A673 (cell line): ENCODE data around the gene PRKAG2. TPM values are rescaled to one million over a fixed set of nuclear protein-coding genes. Genes with fewer than 3 reads are reported as not detected.

Source experiments
- Bru-seq: library from RNA; stranded (reverse); fragments of 400-500 nt; gene quantifications from one replicate; lab custom pipeline; 2021; lab: Mats Ljungman, UMichigan
- BruChase-seq, 2 experiments: library from RNA; stranded (reverse); fragments of 400-500 nt; gene quantifications; one replicate each; lab custom pipeline; 2021; lab: Mats Ljungman, UMichigan
- BruUV-seq: library from RNA; stranded (reverse); fragments of 400-500 nt; replicated peaks from 2 replicates; lab custom pipeline; 2021; lab: Mats Ljungman, UMichigan
- CTCF ChIA-PET: fragments of 300-600 bp; sonication (Branson Sonifier 250); formaldehyde crosslinking; loops from one replicate; lab custom pipeline; 2022; ENCODE audit warnings: antibody characterized with exemption; lab: Charles Lee
- POLR2A ChIA-PET: fragments of 300-600 bp; sonication (Branson Sonifier 250); formaldehyde crosslinking; loops from one replicate; lab custom pipeline; 2022; ENCODE audit warnings: antibody characterized with exemption; ENCODE audit not compliant: low non-redundant PET; lab: Charles Lee
- DNase-seq: peaks from one replicate; pipeline ENCODE4 v3.0.0-alpha.2; 2015; ENCODE audit warnings: low spot score
- H3K27ac ChIP-seq: fragments of 200-600 bp; sonication (generic); 2 replicates; pipeline ENCODE4 v1.5.1; 2016; ENCODE audit warnings: mixed run types, low read depth, mild to moderate bottlenecking, mixed read lengths, antibody characterized with exemption, low read length; ENCODE audit not compliant: poor library complexity, severe bottlenecking
- H3K27me3 ChIP-seq: fragments of 200-600 bp; sonication (generic); replicated peaks from 2 replicates; pipeline ENCODE4 v1.6.1; 2017; ENCODE audit warnings: mixed run types, low read depth, mild to moderate bottlenecking, mixed read lengths, antibody characterized with exemption, low read length; ENCODE audit not compliant: insufficient read depth, poor library complexity
- H3K36me3 ChIP-seq: fragments of 200-600 bp; sonication (generic); 2 replicates; pipeline ENCODE4 v1.6.1; 2016; ENCODE audit warnings: mixed run types, mild to moderate bottlenecking, mixed read lengths, antibody characterized with exemption, low read length; ENCODE audit not compliant: insufficient read depth, poor library complexity, severe bottlenecking
- H3K4me1 ChIP-seq: fragments of 200-600 bp; sonication (generic); 2 replicates; pipeline ENCODE4 v1.6.1; 2017; ENCODE audit warnings: mixed run types, mild to moderate bottlenecking, mixed read lengths, antibody characterized with exemption, low read length; ENCODE audit not compliant: insufficient read depth, poor library complexity, severe bottlenecking
- H3K4me3 ChIP-seq: fragments of 200-600 bp; sonication (generic); 2 replicates; pipeline ENCODE4 v1.5.1; 2016; ENCODE audit warnings: low read depth, mixed run types, mild to moderate bottlenecking, mixed read lengths, low read length; ENCODE audit not compliant: poor library complexity, severe bottlenecking
- H3K9me3 ChIP-seq: fragments of 200-600 bp; sonication (generic); 2 replicates; pipeline ENCODE4 v1.6.1; 2016; ENCODE audit warnings: mixed run types, low read depth, mild to moderate bottlenecking, mixed read lengths, antibody characterized with exemption, low read length; ENCODE audit not compliant: poor library complexity, severe bottlenecking
- CTCF ChIP-seq: fragments of 300-800, 200-600 bp; sonication (generic); conservative IDR thresholded peaks from 2 replicates; pipeline ENCODE4 v1.5.1; 2017; ENCODE audit warnings: low read depth, mild to moderate bottlenecking, antibody characterized with exemption, low read length, moderate library complexity, mixed read lengths
- EZH2 ChIP-seq: fragments of 200-600 bp; sonication (generic); IDR thresholded peaks from 2 replicates; pipeline ENCODE4 v1.6.1; 2017; ENCODE audit warnings: borderline replicate concordance, low read depth, mild to moderate bottlenecking, mixed read lengths, antibody characterized with exemption, low read length; ENCODE audit not compliant: poor library complexity, severe bottlenecking
- intact Hi-C: fragments of 100-400 bp; cut with micrococcal nuclease; formaldehyde crosslinking; loops from one replicate; pipeline ENCODE4 v1.10.0; 2022; ENCODE audit not compliant: unreplicated experiment
- long read RNA-seq: library from polyadenylated mRNA; stranded (forward); transcript quantifications from one replicate; pipeline ENCODE4 v2.0.0, GENCODE V29; 2022
- total RNA-seq: library from RNA; stranded (reverse); gene quantifications from 2 replicates; pipeline ENCODE4 v1.2.3, GENCODE V29; 2021

The PRKAG2 gene
- 10.3 and 11.6 TPM in 2 replicates for total RNA-seq
- Bru-seq, nascent RNA, result percentile 50 among the genes with signal in this experiment
- BruChase-seq, experiment 1, labeled RNA remaining after a 2-hour chase, result percentile 46 among the genes with signal in this experiment
- percentile 50 among the genes with signal in this experiment for BruChase-seq, experiment 2, labeled RNA remaining after a 6-hour chase
- long read RNA-seq, partial matches to known transcripts, result 1 of 14 reads
- long read RNA-seq, other reads (novel, unspliced or antisense), result 11 of 14 reads

DNA sequence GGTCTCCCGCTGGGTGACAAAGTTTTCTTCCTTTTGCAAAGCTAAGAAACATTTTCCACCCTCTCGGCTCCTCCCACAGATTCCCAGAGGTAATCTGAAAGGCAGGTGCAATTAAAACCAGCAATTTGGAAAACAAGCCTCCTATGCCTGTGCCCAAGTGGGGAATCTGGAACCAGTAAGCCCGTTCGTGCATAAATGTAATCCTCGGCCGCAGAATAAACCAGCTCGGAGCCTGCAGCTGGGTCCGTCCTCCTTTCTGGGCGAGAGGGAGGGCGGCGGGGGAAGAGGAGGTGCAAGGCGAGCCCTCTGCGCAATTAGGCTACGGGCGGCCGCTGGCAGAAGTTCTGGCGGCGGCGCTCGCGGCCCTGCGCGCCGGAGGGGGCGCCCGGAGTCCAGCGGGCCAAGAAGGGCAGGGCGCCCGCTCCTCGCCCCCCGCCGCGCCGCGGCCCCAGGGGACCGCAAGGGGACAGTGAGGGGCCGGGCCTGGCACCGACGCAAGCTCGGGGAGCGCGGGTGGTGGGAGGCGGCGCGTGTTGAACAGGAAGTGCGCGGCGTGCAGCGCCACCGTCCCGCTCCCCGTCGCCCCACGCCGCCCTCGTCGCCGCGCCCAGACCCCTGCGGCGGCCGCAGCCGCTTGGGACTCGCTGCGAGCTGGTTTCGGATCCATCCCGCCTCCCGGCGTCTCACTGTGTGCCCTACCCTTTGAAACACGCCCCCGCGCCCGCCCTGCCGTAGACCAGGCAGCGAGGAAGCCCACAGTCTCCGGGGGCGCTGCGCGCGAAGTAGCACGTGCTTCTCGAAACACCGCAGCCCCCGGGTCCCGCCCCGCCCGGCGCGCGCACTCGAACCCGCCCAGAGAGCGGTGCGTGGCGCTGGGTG, at the start of gene PRKAG2:
Gene PRKAG2 (minus strand): TSS at position 217 of the 879 bp plus-strand sequence. CDS start 495 bp downstream, outside the sequence.
- ChIA-PET POLR2A (no interaction called here), CTCF (no interaction called here)
- Histone ChIP-seq H3K4me3 (peak within 1 kb of the TSS; percentile 83), H3K27ac (peak within 1 kb of the TSS; percentile 76), H3K27me3 (no peaks in the 10 kb centered on the region), H3K9me3 (no peaks in the 10 kb centered on the region), H3K4me1 (peaks cover 15% of the 10 kb centered on the region), H3K36me3 (no peaks in the 10 kb centered on the region)
- DNase-seq, result peak; percentile 83
- TF ChIP-seq CTCF (no peak; the same call in 1 of the 2 replicates), EZH2 (no peak)
- intact Hi-C loops, result loop anchor here (5.0 kb wide), 1 partner anchor 95 kb away; no protein-coding TSS in a partner anchor
- BruUV-seq, result no TSS peak

GRCh38 chr7:151926336-151926712, 49.4 kb upstream of the PRKAG2 start:
- DNase-seq, result no peak
- no peak overlapping the region for H3K27ac ChIP-seq
- CTCF ChIA-PET, result no interaction called here
- H3K4me3 ChIP-seq, result no peak overlapping the region
- no peaks in the 10 kb centered on the region for H3K9me3 ChIP-seq
- intact Hi-C loops, result no loop called here
- no peaks in the 10 kb centered on the region for H3K4me1 ChIP-seq
- no TSS peak for BruUV-seq
- POLR2A ChIA-PET, result no interaction called here
- no peaks in the 10 kb centered on the region for H3K27me3 ChIP-seq
- TF ChIP-seq EZH2 (no peak), CTCF (no peak)
- no peaks in the 10 kb centered on the region for H3K36me3 ChIP-seq

DNA sequence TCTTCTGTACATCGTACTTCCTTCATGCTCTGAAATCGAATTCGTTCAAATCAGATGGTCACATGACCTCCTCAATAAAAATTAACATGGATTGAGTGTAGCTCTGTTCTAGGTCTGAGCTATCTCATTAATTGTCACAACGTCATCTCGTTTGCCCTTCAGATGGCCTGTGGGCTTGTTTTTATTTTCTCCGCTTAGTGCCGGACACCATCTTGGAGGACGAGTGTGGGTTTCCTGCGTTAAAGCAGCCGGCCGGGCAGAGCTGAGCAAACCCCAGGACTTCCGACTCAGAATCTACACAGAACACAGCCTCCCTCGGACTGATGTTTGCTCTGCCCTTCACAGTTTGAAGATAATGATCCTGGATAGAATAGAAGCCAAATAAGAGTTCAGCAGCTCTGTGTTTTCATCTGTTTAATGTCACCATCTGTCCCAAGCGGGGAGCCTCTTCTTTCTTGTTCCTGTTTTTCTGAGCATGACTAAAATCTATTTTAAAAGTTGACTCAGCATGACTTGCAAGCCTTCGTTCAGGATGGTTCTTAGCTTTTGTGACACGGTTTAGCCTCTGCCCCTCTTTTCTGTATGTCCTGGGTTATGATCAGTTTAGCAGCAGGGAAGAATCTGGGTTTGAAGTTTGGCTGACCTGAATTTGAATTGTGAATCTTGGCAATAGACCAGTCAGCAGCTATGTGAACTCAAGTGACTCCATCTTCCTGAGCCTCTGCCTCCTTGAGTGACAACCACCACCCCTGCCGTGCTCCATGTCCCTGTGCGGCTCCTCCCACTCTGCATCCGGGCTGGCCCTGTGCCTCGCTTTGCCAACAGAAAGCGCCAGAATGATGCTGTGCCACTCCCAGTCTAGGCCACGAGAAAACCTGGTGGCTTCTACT, 48.8 kb upstream of the PRKAG2 start:
- Histone ChIP-seq H3K36me3 (no peaks in the 10 kb centered on the region), H3K27ac (no peak overlapping the region), H3K4me3 (no peak overlapping the region), H3K9me3 (no peaks in the 10 kb centered on the region), H3K4me1 (no peaks in the 10 kb centered on the region), H3K27me3 (no peaks in the 10 kb centered on the region)
- POLR2A ChIA-PET, result no interaction called here
- peak; percentile 48 for DNase-seq
- no TSS peak for BruUV-seq
- CTCF ChIA-PET, result no interaction called here
- TF ChIP-seq CTCF (no peak), EZH2 (no peak)
- intact Hi-C loops, result no loop called here
